ENCODE measurements around the gene HDAC5.

HDAC5 gene

DNA sequence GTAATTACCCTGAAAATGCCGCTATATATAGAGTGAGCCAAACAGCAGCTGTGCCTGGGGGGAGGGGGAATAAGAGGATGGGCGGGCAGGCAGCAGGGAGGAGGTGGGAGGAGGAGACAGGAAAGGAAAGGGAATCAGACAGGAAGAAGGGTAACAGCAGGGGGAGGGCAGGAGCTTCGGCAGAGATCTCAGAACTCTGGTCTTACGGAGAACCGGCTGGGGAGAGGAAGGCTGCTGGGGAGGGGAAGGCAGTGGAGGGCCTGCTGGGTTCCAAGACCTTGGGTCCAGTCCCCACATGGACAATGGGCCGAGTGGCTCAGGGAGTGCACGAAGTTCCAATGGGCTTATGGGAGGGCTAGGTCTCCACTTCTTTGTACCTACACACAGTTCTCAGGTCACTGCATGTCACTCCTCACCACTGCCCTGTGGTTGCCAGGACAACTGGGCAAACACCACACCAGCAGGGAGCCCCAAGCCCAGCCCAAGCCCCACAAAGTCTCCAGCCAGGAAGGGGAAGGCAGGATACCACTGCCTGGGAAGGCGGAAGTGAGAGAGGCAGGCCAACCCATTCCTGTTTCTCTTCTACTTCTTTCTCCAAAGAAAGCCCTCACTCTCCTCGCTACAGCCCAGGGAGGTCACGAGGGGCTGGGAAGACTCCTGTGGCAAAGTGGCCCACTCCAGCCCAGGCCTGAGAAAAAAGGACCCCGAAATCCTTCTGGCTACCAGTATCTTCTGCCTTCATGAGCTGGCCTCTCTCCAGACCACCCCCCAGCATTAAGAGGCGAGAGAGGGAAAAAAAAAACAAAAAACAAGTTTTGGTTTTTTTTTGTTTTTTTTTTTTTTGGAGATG is 27.6 kb downstream of the HDAC5 start (continued):
- TF ChIP-seq, protein P1, sequence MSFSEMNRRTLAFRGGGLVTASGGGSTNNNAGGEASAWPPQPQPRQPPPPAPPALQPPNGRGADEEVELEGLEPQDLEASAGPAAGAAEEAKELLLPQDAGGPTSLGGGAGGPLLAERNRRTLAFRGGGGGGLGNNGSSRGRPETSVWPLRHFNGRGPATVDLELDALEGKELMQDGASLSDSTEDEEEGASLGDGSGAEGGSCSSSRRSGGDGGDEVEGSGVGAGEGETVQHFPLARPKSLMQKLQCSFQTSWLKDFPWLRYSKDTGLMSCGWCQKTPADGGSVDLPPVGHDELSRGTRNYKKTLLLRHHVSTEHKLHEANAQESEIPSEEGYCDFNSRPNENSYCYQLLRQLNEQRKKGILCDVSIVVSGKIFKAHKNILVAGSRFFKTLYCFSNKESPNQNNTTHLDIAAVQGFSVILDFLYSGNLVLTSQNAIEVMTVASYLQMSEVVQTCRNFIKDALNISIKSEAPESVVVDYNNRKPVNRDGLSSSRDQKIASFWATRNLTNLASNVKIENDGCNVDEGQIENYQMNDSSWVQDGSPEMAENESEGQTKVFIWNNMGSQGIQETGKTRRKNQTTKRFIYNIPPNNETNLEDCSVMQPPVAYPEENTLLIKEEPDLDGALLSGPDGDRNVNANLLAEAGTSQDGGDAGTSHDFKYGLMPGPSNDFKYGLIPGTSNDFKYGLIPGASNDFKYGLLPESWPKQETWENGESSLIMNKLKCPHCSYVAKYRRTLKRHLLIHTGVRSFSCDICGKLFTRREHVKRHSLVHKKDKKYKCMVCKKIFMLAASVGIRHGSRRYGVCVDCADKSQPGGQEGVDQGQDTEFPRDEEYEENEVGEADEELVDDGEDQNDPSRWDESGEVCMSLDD (tag by site-specific recombination; IDR thresholded peaks at IDR 0.05), result 0 out of 2 replicates have a peak, but pooled peaks have one; percentile 46
- peak; percentile 94 for TF ChIP-seq PRDM1 (tag by site-specific recombination; IDR thresholded peaks at IDR 0.05)
- TF ChIP-seq, protein P2, sequence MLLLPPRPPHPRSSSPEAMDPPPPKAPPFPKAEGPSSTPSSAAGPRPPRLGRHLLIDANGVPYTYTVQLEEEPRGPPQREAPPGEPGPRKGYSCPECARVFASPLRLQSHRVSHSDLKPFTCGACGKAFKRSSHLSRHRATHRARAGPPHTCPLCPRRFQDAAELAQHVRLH (tag by site-specific recombination; IDR thresholded peaks at IDR 0.05), result peak; percentile 70
- TF ChIP-seq ZBTB20 (tag by site-specific recombination; IDR thresholded peaks at IDR 0.05), result peak; percentile 65
- TF ChIP-seq, protein P3, sequence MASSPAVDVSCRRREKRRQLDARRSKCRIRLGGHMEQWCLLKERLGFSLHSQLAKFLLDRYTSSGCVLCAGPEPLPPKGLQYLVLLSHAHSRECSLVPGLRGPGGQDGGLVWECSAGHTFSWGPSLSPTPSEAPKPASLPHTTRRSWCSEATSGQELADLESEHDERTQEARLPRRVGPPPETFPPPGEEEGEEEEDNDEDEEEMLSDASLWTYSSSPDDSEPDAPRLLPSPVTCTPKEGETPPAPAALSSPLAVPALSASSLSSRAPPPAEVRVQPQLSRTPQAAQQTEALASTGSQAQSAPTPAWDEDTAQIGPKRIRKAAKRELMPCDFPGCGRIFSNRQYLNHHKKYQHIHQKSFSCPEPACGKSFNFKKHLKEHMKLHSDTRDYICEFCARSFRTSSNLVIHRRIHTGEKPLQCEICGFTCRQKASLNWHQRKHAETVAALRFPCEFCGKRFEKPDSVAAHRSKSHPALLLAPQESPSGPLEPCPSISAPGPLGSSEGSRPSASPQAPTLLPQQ (tag by site-specific recombination; IDR thresholded peaks at IDR 0.05), result peak; percentile 66; the same call in 1 of the 2 replicates
- no peak; the same call in 1 of the 2 replicates for TF ChIP-seq KLF10 (tag by site-specific recombination; IDR thresholded peaks at IDR 0.05)
- peak; percentile 75 for TF ChIP-seq ZNF76 (tag by site-specific recombination; IDR thresholded peaks at IDR 0.05; ENCODE audit: borderline replicate concordance, low read depth)
- TF ChIP-seq, protein P4, sequence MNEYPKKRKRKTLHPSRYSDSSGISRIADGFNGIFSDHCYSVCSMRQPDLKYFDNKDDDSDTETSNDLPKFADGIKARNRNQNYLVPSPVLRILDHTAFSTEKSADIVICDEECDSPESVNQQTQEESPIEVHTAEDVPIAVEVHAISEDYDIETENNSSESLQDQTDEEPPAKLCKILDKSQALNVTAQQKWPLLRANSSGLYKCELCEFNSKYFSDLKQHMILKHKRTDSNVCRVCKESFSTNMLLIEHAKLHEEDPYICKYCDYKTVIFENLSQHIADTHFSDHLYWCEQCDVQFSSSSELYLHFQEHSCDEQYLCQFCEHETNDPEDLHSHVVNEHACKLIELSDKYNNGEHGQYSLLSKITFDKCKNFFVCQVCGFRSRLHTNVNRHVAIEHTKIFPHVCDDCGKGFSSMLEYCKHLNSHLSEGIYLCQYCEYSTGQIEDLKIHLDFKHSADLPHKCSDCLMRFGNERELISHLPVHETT (tag by site-specific recombination; IDR thresholded peaks at IDR 0.05), result no peak
- TF ChIP-seq, protein P5, sequence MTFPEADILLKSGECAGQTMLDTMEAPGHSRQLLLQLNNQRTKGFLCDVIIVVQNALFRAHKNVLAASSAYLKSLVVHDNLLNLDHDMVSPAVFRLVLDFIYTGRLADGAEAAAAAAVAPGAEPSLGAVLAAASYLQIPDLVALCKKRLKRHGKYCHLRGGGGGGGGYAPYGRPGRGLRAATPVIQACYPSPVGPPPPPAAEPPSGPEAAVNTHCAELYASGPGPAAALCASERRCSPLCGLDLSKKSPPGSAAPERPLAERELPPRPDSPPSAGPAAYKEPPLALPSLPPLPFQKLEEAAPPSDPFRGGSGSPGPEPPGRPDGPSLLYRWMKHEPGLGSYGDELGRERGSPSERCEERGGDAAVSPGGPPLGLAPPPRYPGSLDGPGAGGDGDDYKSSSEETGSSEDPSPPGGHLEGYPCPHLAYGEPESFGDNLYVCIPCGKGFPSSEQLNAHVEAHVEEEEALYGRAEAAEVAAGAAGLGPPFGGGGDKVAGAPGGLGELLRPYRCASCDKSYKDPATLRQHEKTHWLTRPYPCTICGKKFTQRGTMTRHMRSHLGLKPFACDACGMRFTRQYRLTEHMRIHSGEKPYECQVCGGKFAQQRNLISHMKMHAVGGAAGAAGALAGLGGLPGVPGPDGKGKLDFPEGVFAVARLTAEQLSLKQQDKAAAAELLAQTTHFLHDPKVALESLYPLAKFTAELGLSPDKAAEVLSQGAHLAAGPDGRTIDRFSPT (tag by site-specific recombination; IDR thresholded peaks at IDR 0.05), result peak; percentile 42; the same call in 1 of the 2 replicates
- peak; percentile 44; the same call in 1 of the 2 replicates for TF ChIP-seq ZNF561 (tag by site-specific recombination; IDR thresholded peaks at IDR 0.05; ENCODE audit: borderline replicate concordance)
- peak; percentile 60 for TF ChIP-seq KLF1 (tag by site-specific recombination; IDR thresholded peaks at IDR 0.05)
- TF ChIP-seq WT1 (tag by site-specific recombination; IDR thresholded peaks at IDR 0.05), result peak; percentile 81
- no peak for TF ChIP-seq FEZF1 (tag by site-specific recombination; IDR thresholded peaks at IDR 0.05)
- peak; percentile 99 for TF ChIP-seq ZNF341 (tag by site-specific recombination; IDR thresholded peaks at IDR 0.05; ENCODE audit: low read depth)
- TF ChIP-seq ZNF629 (tag by site-specific recombination; IDR thresholded peaks at IDR 0.05), result peak; percentile 58; the same call in 1 of the 2 replicates
- TF ChIP-seq, protein P6, sequence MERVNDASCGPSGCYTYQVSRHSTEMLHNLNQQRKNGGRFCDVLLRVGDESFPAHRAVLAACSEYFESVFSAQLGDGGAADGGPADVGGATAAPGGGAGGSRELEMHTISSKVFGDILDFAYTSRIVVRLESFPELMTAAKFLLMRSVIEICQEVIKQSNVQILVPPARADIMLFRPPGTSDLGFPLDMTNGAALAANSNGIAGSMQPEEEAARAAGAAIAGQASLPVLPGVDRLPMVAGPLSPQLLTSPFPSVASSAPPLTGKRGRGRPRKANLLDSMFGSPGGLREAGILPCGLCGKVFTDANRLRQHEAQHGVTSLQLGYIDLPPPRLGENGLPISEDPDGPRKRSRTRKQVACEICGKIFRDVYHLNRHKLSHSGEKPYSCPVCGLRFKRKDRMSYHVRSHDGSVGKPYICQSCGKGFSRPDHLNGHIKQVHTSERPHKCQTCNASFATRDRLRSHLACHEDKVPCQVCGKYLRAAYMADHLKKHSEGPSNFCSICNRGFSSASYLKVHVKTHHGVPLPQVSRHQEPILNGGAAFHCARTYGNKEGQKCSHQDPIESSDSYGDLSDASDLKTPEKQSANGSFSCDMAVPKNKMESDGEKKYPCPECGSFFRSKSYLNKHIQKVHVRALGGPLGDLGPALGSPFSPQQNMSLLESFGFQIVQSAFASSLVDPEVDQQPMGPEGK (tag by site-specific recombination; IDR thresholded peaks at IDR 0.05), result peak; percentile 86
- no peak for TF ChIP-seq ZFP41 (tag by site-specific recombination; IDR thresholded peaks at IDR 0.05; ENCODE audit: borderline replicate concordance)
- peak; percentile 94 for TF ChIP-seq ZNF600 (tag by site-specific recombination; IDR thresholded peaks at IDR 0.05)
- TF ChIP-seq, protein P7, sequence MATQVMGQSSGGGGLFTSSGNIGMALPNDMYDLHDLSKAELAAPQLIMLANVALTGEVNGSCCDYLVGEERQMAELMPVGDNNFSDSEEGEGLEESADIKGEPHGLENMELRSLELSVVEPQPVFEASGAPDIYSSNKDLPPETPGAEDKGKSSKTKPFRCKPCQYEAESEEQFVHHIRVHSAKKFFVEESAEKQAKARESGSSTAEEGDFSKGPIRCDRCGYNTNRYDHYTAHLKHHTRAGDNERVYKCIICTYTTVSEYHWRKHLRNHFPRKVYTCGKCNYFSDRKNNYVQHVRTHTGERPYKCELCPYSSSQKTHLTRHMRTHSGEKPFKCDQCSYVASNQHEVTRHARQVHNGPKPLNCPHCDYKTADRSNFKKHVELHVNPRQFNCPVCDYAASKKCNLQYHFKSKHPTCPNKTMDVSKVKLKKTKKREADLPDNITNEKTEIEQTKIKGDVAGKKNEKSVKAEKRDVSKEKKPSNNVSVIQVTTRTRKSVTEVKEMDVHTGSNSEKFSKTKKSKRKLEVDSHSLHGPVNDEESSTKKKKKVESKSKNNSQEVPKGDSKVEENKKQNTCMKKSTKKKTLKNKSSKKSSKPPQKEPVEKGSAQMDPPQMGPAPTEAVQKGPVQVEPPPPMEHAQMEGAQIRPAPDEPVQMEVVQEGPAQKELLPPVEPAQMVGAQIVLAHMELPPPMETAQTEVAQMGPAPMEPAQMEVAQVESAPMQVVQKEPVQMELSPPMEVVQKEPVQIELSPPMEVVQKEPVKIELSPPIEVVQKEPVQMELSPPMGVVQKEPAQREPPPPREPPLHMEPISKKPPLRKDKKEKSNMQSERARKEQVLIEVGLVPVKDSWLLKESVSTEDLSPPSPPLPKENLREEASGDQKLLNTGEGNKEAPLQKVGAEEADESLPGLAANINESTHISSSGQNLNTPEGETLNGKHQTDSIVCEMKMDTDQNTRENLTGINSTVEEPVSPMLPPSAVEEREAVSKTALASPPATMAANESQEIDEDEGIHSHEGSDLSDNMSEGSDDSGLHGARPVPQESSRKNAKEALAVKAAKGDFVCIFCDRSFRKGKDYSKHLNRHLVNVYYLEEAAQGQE (tag by site-specific recombination; IDR thresholded peaks at IDR 0.05), result 0 out of 2 replicates have a peak, but pooled peaks have one; percentile 41
- no peak for TF ChIP-seq ZNF23 (tag by site-specific recombination; IDR thresholded peaks at IDR 0.05; ENCODE audit: borderline replicate concordance)
